Measurements from ENCODE around the gene ALX4.

Gene ALX4

DNA sequence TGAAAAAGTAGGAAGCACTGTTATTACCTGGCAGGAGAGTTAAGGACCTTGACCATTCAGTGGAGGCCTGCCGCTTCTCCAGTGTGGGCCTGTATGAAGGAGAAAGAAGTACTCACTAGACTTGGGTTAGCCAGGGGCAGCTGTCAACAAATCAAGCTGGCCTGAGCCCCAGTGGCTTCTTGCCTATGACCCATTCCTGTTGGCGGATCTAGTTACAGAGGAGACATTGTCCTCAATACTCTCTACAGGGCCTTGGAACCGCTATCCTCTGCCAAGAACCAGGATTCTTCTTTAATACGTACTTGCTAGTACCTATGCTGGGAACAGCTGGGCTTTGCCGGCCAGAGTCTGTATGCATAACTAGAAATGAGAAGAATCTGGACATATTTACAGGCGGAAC lies 68.1 kb downstream of the ALX4 start:
- Histone ChIP-seq H3K9me3 (ENCODE audit: control insufficient read depth, insufficient read depth, low read depth, low read length) (no peaks in the 10 kb centered on the region), H3K4me3 (ENCODE audit: low read depth, low read length) (no peak overlapping the region), H3K36me3 (ENCODE audit: control insufficient read depth in 2 of 2, insufficient read depth in 1 of 2, low read length in 2 of 2) (peaks cover 0 to 56% of the 10 kb centered on the region in 2 experiments; a peak in 1 of 3 replicates), H3K4me1 (ENCODE audit: control insufficient read depth, insufficient read depth, low read length) (no peaks in the 10 kb centered on the region), H3K27ac (ENCODE audit: extremely low read depth, low read depth, low read length) (no peak overlapping the region)
- CTCF ChIA-PET, result interaction anchor here (1.0 kb wide), 1 partner anchor 63 kb away, joined by 3 read pairs; no protein-coding TSS in a partner anchor
- POLR2A ChIA-PET, result no interaction called here
- TF ChIP-seq PRDM1 (tag by site-specific recombination; IDR thresholded peaks at IDR 0.05), result no peak
- no peak for TF ChIP-seq ZNF155 (tag by site-specific recombination; IDR thresholded peaks at IDR 0.05)
- TF ChIP-seq ZNF549 (tag by site-specific recombination; IDR thresholded peaks at IDR 0.05), result no peak
- TF ChIP-seq ZNF670 (tag by site-specific recombination; IDR thresholded peaks at IDR 0.05; ENCODE audit: low read depth), result no peak
- TF ChIP-seq MZF1 (tag by site-specific recombination; IDR thresholded peaks at IDR 0.05; ENCODE audit: borderline replicate concordance), result no peak
- TF ChIP-seq, protein P1, sequence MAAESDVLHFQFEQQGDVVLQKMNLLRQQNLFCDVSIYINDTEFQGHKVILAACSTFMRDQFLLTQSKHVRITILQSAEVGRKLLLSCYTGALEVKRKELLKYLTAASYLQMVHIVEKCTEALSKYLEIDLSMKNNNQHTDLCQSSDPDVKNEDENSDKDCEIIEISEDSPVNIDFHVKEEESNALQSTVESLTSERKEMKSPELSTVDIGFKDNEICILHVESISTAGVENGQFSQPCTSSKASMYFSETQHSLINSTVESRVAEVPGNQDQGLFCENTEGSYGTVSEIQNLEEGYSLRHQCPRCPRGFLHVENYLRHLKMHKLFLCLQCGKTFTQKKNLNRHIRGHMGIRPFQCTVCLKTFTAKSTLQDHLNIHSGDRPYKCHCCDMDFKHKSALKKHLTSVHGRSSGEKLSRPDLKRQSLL (tag by site-specific recombination; IDR thresholded peaks at IDR 0.05), result no peak
- no peak for TF ChIP-seq ZNF843 (tag by site-specific recombination; IDR thresholded peaks at IDR 0.05)
- TF ChIP-seq, protein P2, sequence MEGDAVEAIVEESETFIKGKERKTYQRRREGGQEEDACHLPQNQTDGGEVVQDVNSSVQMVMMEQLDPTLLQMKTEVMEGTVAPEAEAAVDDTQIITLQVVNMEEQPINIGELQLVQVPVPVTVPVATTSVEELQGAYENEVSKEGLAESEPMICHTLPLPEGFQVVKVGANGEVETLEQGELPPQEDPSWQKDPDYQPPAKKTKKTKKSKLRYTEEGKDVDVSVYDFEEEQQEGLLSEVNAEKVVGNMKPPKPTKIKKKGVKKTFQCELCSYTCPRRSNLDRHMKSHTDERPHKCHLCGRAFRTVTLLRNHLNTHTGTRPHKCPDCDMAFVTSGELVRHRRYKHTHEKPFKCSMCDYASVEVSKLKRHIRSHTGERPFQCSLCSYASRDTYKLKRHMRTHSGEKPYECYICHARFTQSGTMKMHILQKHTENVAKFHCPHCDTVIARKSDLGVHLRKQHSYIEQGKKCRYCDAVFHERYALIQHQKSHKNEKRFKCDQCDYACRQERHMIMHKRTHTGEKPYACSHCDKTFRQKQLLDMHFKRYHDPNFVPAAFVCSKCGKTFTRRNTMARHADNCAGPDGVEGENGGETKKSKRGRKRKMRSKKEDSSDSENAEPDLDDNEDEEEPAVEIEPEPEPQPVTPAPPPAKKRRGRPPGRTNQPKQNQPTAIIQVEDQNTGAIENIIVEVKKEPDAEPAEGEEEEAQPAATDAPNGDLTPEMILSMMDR (tag by site-specific recombination; IDR thresholded peaks at IDR 0.05), result no peak
- TF ChIP-seq ZNF777 (tag by site-specific recombination; IDR thresholded peaks at IDR 0.05; ENCODE audit: borderline replicate concordance), result no peak
- TF ChIP-seq, protein P3, sequence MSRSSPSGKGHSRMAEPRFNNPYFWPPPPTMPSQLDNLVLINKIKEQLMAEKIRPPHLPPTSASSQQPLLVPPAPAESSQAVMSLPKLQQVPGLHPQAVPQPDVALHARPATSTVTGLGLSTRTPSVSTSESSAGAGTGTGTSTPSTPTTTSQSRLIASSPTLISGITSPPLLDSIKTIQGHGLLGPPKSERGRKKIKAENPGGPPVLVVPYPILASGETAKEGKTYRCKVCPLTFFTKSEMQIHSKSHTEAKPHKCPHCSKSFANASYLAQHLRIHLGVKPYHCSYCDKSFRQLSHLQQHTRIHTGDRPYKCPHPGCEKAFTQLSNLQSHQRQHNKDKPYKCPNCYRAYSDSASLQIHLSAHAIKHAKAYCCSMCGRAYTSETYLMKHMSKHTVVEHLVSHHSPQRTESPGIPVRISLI (tag by site-specific recombination; IDR thresholded peaks at IDR 0.05), result no peak
- TF ChIP-seq, protein P4, sequence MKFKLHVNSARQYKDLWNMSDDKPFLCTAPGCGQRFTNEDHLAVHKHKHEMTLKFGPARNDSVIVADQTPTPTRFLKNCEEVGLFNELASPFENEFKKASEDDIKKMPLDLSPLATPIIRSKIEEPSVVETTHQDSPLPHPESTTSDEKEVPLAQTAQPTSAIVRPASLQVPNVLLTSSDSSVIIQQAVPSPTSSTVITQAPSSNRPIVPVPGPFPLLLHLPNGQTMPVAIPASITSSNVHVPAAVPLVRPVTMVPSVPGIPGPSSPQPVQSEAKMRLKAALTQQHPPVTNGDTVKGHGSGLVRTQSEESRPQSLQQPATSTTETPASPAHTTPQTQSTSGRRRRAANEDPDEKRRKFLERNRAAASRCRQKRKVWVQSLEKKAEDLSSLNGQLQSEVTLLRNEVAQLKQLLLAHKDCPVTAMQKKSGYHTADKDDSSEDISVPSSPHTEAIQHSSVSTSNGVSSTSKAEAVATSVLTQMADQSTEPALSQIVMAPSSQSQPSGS (tag by site-specific recombination; IDR thresholded peaks at IDR 0.05; ENCODE audit: low read depth), result no peak
- TF ChIP-seq FEZF1 (tag by site-specific recombination; IDR thresholded peaks at IDR 0.05), result no peak
- TF ChIP-seq KLF16 (tag by site-specific recombination; IDR thresholded peaks at IDR 0.05), result no peak
- TF ChIP-seq REPIN1 (tag by site-specific recombination; IDR thresholded peaks at IDR 0.05; ENCODE audit: low read depth), result no peak

DNA sequence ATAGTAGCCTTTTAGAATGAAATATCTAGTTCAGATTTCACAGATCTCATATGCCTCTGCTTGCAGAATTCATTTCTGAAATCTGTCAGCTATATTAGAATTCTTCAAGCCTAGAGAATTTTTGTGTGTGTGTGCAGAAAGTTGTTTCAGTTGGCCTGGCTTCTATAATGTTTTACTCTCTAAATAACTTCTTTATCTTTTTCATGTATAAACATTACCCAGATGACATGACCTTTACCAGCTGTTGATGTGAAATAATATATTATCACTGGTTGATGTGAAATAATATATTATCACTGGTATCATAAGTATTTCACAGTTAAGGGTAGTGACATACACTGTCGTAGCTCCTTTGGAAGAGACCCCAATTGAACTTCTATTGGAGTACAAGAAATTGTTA lies 72.8 kb downstream of the ALX4 start:
- Histone ChIP-seq H3K4me3 (ENCODE audit: low read depth, low read length) (no peak overlapping the region), H3K4me1 (ENCODE audit: control insufficient read depth, insufficient read depth, low read length) (no peaks in the 10 kb centered on the region), H3K9me3 (ENCODE audit: control insufficient read depth, insufficient read depth, low read depth, low read length) (no peaks in the 10 kb centered on the region), H3K27ac (ENCODE audit: extremely low read depth, low read depth, low read length) (no peak overlapping the region), H3K36me3 (ENCODE audit: control insufficient read depth in 2 of 2, insufficient read depth in 1 of 2, low read length in 2 of 2) (peaks cover 0 to 47% of the 10 kb centered on the region in 2 experiments; a peak in 2 of 3 replicates)
- POLR2A ChIA-PET, result no interaction called here
- TF ChIP-seq ZNF19 (tag by site-specific recombination; IDR thresholded peaks at IDR 0.05; ENCODE audit: low read depth) (no peak), ZNF571 (tag by site-specific recombination; IDR thresholded peaks at IDR 0.05) (no peak), ZNF558 (tag by site-specific recombination; IDR thresholded peaks at IDR 0.05) (no peak), ZNF621 (tag by site-specific recombination; IDR thresholded peaks at IDR 0.05) (no peak)
- TF ChIP-seq, protein P5, sequence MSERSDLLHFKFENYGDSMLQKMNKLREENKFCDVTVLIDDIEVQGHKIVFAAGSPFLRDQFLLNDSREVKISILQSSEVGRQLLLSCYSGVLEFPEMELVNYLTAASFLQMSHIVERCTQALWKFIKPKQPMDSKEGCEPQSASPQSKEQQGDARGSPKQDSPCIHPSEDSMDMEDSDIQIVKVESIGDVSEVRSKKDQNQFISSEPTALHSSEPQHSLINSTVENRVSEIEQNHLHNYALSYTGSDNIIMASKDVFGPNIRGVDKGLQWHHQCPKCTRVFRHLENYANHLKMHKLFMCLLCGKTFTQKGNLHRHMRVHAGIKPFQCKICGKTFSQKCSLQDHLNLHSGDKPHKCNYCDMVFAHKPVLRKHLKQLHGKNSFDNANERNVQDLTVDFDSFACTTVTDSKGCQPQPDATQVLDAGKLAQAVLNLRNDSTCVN (tag by site-specific recombination; optimal IDR thresholded peaks at IDR 0.05), result no peak
- CTCF ChIA-PET, result no interaction called here
